Posterior cingulate gyrus (tissue), 11 donors: ENCODE data around the gene PIKFYVE.
"Not testable (repeated sequence)": the region's sequence is repeated elsewhere in the genome, so short reads cannot be mapped to it uniquely, and the experiment has no call there.

Experiments
- DNase-seq, 10 donors: peaks; one replicate each; pipeline versions ENCODE4 v3.0.0 to v3.0.0-alpha.2; 2020 to 2021; ENCODE audit warnings: mixed read lengths in 3 of 10
- intact Hi-C: fragments of 100-400 bp; cut with DNase I; formaldehyde crosslinking; loops from one replicate; pipeline ENCODE4 v1.15.1; 2023

The PIKFYVE gene

DNA sequence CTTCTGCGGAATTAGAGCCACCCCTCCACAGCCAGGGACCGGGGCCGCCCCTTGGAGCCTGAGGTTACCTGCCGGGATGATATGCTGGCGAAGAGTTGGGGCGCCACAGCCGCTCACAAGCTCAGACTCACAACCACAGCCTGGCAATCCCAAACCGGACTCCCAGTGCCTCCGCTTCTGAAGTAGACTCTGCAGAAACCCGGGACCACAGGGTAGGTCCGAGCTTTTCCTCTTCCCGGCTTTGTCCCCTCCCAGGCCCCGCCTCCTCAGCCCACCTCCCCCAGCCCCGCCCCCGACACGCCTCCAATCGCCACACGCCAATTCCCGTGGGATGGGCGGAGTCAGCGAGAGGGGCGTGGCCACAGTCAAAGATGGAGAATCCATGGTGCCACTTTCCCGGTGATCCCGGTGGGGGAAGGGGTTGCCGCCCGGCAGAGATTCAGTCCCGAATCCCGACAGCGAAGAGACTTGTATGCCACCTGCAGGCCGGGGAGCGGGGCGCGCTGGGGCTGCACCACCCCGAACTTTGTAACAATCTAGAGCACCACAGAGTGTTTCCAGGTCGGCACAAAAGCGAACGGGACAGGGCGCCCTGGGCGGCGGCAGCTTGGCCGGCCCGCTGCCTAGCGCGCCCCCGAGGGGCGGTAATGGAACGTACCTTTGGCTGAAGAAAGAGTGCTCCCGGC is 11.0 kb upstream of the PIKFYVE start, which contains the start of gene IDH1:
Gene IDH1 (minus strand): TSS at position 201 of the 686 bp plus-strand sequence. CDS start 3,520 bp downstream, outside the sequence.
- DNase-seq = peak; percentile 93 to 100 (median 97)
- intact Hi-C loops = loop anchor here (1.0 to 2.0 kb wide), 3 partner anchors 10 to 152 kb away; no protein-coding TSS in a partner anchor

DNA sequence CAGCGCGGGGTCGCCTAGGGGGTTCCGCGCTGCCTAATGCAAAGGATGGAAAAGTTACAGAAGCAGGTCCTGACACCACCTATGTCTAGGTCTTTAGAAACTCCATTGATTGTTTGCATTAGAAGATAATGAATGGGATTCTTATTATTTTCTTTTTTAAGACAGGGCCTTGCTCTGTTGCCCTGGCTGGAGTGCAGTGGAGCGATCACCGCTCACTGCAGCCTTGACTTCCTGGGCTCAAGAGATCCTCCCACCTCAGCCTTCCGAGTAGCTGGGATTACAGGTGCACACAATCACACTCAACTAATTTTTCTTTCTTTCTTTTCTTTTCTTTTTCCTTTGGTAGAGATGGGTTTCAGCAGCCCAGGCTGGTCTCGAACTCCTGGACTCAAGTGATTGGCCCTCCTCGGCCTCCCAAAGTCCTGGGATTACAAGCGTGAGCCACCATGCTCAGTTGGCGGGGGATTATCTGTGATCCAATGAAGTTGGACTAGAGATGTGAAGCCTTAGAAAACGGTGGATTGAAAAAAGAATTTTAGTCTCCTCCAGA is 10.4 kb upstream of the PIKFYVE start:
- intact Hi-C loops = loop anchor here (1.0 to 2.0 kb wide), 2 partner anchors 10 to 153 kb away; no protein-coding TSS in a partner anchor
- DNase-seq = no peak

DNA sequence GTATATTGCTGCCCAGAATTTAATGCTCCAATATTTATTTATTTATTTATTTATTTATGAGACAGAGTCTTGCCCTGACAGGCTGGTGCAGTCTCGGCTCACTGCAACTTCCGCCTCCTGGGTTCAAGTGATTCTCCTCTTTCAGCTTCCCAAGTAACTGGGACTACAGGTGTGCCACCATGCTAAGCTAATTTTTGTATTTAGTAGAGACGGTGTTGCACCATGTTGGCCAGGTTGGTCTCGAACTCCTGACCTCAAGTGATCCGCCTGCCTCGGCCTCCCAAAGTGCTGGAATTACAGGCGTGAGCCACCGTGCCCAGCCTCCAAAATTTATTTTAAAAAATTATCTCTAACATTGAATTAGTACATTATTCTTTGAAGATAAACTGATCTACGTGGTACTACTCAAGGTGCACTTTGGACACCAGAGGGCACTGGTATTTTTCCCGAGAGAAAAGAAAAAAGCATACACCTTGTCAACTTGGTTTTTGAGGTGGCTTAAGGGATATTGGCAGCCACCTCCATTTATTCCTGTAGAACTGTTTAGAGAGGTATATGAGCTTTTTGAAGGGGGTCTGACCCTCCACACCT is 9.8 kb upstream of the PIKFYVE start:
- intact Hi-C loops = no loop called here
- DNase-seq = no peak

DNA sequence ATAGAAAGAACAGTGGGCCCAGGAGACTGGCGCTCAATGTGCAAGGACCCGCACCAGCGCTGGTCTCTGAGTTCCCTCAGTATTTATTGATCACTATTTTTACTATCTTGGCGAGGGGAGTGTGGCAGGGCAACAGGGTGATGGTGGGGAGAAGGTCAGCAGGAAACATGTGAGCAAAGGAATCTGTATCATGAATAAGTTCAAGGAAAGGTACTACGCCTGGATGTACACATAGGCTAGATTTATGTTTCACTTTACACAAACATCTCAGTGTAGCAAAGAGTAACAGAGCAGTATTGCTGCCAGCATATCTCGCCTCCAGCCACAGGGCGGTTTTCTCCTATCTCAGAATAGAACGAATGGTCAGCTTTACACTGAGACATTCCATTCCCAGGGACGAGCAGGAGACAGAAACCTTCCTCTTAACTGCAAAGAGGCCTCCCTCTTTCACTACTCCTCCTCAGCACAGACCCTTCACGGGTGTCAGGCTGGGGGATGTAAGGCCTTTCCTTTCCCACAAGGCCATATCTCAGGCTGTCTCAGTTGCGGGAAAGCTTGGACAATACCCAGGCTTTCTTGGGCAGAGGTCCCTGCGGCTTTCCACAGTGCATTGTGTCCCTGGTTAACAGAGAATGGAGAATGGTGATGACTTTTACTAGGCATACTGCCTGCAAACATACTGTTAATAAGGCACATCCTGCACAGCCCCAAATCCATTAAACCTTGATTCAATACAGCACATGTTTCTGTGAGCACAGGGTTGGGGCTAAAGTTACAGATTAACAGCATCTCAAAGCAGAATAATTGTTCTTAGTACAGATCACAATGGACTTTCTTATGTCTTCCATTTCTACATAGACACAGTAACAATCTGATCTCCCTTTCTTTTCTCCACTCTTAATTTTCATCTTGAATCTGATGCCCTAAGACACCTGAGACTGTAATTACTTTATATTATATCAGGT is 8.9 kb upstream of the PIKFYVE start:
- intact Hi-C loops, DNase-seq: not testable (repeated sequence)

DNA sequence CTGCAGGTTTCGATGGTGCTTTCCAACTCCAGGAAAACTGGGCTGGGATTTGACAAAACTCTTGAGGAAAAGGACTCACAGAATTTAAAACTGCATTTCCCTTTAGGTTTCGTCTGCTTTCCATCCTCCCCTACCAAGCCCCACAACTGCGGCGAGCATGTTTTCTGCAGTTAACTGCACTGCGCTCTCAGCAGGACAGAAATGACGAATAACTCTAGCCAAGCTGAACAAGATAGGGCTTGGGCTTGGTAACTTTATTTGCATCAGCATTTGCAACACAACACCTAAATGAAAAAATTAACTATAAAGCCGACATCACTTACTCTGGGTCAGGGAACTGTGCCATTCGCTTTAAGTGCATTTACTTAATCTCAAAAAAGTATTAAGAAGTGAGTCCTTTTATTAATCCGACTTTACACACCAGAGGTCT is 669 bp upstream of the PIKFYVE start:
- DNase-seq = peak in 6 of 10 donors; percentile 20 to 77 (median 27)
- intact Hi-C loops = loop anchor here (1.0 to 10.0 kb wide), 3 partner anchors 10 to 741 kb away; partner anchors contain the start of genes CREB1, IDH1 and METTL21A

DNA sequence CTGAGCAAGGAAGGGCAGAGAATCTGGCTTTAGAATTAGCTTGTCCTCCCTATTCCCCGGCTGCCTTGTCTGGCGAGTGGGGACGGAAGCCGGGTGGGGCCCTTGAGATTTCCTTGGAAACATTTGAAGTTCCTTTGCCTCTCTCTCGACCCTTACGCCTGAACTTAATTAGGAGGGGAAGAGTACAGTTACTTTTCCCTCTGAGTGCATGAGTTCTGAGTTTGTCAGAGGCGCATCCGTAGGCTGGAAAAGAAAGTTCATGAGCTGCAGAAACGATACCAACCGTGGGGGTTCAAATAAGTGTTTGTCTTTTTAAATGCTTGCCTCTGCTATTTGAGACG is 468 bp downstream of the PIKFYVE start:
- intact Hi-C loops = loop anchor here (5.0 to 10.0 kb wide), 2 partner anchors 639 to 742 kb away; partner anchors contain the start of genes CREB1 and METTL21A
- no peak for DNase-seq

DNA sequence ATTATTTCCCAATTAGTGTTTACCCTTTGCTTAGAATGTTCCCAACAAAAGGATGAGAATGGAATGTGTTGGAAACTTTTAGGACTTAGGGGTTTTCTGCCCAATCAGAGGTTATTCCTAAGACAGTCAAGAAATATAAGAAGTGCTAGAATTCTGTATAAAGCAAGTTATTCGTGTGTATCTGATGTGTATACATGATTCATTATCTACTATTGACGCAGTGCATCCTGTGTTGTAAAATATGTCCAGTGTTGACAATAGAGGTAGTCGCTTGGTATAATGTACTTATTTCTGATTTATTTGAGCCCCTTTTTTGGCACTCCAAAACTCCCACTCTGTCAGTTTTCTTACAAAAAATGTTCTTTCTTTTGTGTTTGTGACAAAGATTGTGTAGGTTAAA is 881 bp downstream of the PIKFYVE start:
- no peak for DNase-seq
- intact Hi-C loops = loop anchor here (5.0 to 10.0 kb wide), 2 partner anchors 640 to 742 kb away; partner anchors contain the start of genes CREB1 and METTL21A

DNA sequence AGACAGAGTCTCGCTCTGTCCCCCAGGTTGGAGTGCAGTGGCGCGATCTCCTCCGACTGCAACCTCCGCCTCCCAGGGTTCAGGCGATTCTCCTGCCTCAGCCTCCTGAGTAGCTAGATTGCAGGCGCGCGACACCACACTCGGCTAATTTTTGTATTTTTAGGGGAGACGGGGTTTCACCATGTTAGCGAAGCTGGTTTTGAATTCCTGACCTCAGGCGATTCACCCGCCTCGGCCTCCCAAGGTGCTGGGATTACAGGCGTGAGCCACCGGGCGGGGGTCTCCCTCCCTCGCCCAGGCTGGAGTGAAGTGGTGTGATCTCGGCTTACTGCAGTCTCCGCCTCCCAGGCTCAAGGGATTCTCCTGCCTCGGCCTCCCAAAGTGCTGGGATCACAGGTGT is 1.5 kb downstream of the PIKFYVE start:
- intact Hi-C loops = loop anchor here (5.0 to 10.0 kb wide), 2 partner anchors 640 to 743 kb away; partner anchors contain the start of genes CREB1 and METTL21A
- not testable (repeated sequence) for DNase-seq

DNA sequence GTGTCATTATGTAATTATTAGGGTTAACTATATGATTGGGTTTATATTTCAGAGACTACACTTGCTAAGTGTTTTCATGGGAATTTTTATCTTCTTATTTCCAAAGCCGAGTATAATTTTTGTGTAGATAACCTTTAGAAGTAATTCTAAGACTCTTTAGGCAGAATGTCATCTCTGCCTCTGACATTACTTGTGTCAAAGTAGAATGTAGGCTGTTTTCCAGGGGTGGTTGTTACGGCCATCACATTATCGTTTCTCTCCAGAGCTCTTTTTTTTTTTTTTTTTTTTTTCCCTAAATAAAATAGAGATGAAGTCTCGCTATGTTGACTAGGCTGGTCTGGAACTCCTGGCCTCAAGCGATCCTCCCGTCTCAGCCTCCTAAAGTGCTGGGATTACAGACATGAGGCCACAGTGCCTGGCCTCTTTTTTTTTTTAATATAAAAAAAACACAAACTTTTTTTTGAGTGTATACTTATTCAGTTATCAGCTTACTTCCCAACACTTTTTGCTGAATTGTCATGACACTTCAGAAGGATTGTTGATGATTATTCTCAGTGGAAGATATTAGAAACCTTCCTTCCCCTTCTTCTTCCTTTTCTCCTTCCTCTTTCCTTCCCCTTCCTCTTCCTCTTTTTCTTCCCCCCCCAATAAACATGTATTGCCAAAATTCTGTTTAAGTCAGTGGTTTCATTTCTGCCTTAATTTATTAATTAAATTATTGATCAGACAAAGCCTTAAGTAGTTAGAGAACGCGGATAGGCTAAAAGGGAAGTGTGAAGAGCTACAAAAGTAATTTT is 2.3 kb downstream of the PIKFYVE start:
- no peak for DNase-seq
- intact Hi-C loops = loop anchor here (5.0 to 10.0 kb wide), 2 partner anchors 641 to 744 kb away; partner anchors contain the start of genes CREB1 and METTL21A

DNA sequence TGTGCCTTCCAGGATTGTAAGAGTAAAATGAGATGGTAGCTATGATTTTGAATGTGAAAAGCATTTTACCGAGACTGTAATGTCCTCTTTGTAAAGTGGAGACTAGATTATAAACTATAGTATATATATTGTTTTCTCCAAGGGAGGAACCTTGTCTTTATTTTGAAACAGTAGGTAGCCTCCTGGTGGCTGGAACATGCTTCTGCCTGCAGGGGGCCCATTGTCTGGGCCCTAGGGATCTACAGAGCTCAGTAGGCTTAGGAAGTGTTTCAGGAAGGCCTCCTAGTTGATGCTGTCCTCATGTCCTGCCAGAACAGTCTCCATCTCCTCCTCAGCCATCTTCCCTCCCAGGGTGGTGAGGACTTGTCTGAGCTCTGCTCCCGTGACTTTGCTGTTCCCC is 3.0 kb downstream of the PIKFYVE start:
- intact Hi-C loops = loop anchor here (5.0 to 10.0 kb wide), 2 partner anchors 642 to 744 kb away; partner anchors contain the start of genes CREB1 and METTL21A
- DNase-seq = no peak

DNA sequence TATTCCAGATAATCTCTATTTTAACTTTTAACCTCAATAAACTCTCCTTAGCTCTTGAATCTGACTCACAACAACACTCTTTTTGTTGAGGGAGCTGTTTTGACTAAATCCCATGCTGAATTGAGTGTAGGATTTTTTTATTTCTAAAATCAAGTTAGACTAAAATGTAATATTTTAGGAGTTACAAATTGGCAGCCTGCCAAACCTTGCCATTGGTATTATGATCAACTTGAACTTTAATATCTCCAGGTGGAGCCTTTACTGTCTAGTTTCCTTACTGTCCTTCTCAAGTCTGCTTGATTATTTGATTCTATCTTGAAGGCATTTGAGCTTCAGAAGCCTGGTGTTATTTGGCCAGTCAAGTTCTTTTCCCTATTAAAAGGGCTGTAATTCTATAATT is 8.7 kb downstream of the PIKFYVE start:
- intact Hi-C loops = loop anchor here (10.0 kb wide), 1 partner anchor 350 kb away; no protein-coding TSS in a partner anchor
- DNase-seq = no peak

DNA sequence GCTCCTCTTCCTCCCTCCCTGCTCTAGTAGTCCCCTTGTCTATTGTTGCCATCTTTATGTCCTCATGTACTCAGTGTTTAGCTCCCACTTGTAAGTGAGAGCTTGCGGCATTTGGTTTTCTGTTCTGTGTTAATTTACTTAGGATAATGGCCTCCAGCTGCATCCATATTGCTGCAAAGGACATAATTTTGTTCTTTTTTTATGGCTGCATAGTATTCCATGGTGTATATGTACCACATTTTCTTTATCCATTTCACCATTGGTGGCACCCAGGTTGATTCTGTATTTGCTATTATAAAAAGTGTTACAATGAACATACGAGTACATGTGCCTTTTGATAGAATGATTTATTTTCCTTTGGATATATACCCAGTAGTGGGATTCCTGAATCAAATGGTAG is 12.5 kb downstream of the PIKFYVE start:
- intact Hi-C loops = loop anchor here (10.0 kb wide), 1 partner anchor 354 kb away; no protein-coding TSS in a partner anchor

DNA sequence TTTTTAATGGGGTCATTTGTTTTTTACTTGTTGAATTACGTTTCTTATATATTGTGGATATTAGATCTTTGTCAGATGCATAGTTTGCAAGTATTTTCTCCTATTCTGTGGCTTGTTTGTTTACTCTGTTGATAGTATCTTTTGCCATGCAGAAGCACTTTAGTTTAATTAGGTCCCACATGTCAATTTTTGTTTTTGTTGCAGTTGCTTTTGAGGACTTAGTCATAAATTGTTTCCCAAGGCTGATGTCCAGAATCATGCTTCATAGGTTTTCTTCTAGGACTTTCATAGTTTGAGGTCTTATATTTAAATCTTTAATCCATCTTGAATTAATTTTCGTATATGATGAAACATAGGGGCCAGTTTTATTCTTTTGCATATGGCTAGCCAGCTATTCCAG is 13.2 kb downstream of the PIKFYVE start:
- intact Hi-C loops = loop anchor here (10.0 kb wide), 1 partner anchor 354 kb away; no protein-coding TSS in a partner anchor
- no peak for DNase-seq

More for the DNA sequence above, 12.5 kb downstream of the PIKFYVE start:
- no peak for DNase-seq

DNA sequence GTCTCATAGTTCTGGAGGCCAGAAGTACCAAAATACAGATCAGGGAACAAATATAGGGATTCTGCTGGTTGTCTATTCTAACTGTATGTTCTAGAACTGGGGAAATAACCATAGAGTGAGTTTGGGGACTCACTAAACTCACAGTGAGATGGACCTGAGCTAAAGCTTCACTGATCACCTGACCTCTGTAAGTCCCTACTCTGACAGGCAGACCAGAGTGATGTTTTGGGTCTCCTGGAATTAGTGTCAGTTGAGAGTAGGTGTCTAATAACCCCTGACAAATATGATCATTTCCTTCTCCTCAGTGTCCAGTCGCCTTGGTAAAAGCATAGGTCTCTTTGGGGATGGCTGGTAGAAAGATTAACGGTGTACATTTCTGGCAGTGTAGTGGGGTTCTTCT is 14.2 kb downstream of the PIKFYVE start:
- intact Hi-C loops = no loop called here
- DNase-seq = no peak

DNA sequence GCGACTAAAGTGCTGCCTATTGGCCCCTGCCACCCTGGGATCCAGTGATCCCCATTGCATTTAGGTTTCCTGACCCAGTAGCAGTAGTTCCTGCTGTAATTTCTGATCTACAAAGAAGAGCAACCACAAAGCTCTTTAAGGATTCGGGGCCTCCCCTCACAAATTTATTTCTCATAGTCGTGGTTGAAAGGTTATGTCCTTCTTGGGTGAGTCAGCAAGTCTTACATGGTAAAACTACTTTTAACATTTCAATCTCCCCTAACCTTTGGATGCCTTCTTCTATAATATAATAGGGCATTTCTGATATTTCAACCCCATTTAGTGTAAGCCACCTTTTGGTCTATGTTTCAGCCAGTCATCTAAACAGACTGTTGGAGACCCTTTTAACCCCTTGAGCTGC is 14.9 kb downstream of the PIKFYVE start:
- intact Hi-C loops = no loop called here
- no peak for DNase-seq

DNA sequence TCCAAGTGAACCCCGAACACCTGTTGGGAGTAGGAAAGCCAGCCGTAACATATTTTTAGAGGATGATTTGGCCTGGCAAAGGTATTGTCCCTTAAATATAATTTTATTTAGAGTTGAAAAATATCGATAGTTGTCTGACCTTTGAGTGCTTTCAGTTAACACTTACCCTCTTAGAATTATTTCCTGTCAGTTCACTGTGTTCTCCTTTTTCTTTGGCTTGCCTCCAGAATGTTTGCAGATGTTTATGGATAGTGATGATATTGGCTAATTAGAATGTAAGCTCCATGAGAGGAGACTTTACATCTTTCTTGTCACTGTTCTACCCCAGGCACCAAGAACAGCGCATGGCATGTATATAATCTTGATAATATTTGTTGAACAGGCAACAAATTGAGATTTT is 19.8 kb downstream of the PIKFYVE start:
- intact Hi-C loops = no loop called here
- DNase-seq = no peak

DNA sequence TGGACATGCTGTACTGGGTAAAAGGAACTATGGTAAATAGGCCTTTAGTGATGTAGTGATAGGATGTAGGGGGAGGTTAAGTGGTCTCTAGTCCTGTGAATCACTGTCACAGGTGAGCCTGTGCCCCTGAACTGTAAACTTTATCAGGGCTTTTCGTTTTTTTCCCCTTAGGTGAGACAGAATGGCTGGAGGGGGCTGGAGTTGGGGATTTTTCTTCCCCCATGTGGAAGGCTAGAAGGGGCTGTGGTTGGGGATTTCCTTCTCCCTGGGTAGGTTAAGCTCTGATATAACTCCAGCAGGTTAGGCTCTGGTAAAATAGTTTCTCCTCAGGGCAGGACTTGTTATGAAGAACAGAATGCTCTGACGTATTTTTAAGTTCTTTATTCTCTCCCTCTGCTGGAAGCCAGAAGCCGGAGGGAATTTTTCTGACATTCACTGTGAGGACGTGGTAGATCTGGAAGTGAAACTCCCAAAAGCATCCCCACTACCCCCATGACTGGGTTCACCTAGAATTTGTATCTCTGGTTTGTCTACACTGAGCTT is 28.5 kb downstream of the PIKFYVE start:
- intact Hi-C loops = no loop called here
- no peak for DNase-seq

DNA sequence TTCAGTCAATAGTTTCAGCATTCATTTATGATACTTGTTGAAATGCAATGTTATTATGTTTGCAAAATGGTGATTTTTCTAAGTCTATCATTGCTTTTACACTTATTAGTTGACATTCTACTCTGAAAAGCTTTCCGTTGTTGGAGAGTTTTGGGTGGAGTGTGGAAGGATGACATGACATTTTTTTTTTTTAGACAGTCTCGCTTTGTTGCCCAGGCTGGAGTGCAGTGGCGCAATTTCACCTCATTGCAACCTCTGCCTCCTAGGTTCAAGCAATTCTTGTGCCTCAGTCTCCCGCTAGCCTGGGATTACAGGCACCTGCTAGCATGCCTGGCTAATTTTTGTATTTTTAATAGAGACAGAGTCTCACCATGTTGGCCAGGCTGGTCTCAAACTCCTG is 29.8 kb downstream of the PIKFYVE start:
- no peak for DNase-seq
- intact Hi-C loops = no loop called here

DNA sequence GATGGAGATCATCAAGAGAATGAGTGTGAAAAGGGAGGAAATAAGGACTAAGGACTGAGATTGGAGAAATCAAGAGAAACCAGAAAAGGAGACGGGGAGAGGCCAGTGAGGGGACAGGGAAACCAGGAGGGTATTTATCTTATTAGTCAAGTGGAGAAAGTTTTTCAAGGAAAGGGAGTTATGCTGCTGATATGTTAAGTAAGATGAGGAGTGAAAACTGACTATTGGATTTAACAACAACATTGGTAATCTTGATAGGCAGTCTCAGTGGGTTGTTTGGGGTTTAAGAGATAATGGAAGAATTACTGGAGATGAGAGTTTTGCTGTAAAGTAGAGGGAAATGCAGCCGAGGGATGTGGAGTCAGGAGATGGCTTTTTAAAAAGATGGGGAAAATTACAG is 30.6 kb downstream of the PIKFYVE start:
- intact Hi-C loops = no loop called here
- DNase-seq = no peak
